Esophagus squamous epithelium (tissue), 5 donors: ENCODE measurements around the gene HECTD4. TPM values are rescaled to one million over a fixed set of nuclear protein-coding genes. Genes with fewer than 3 reads are reported as not detected.
A peak's percentile ranks its signal among the peaks of the same experiment; 100 is the strongest.

ENCODE experiments used
- DNase-seq: peaks from one replicate; lab custom pipeline; 2025; lab: John Stamatoyannopoulos, UW
- H3K27ac ChIP-seq, 4 donors: fragments of 200-600 bp; sonication (generic); one replicate each; pipeline ENCODE4 v1.5.1; 2016 to 2019; ENCODE audit warnings: mild to moderate bottlenecking in 1 of 4
- H3K27me3 ChIP-seq, 4 donors: fragments of 200-600 bp; sonication (generic); 1 replicate in 3 of 4; 2 replicates in 1 of 4; pipeline versions ENCODE4 v1.5.1 to v1.6.0; 2017 to 2021; ENCODE audit warnings: antibody characterized with exemption in 1 of 4
- H3K36me3 ChIP-seq, 3 donors: fragments of 200-600 bp; sonication (generic); one replicate each; pipeline ENCODE4 v1.5.1; 2016 to 2019
- H3K4me1 ChIP-seq, 3 donors: fragments of 200-600 bp; sonication (generic); one replicate each; pipeline ENCODE4 v1.5.1; 2017 to 2019
- H3K4me3 ChIP-seq, 4 donors: fragments of 200-600 bp; sonication (generic); 1 replicate in 3 of 4; 2 replicates in 1 of 4; pipeline ENCODE4 v1.5.1; 2016 to 2019; ENCODE audit warnings: mild to moderate bottlenecking in 2 of 4, moderate library complexity in 1 of 4
- H3K9me3 ChIP-seq, 3 donors: fragments of 200-600 bp; sonication (generic); one replicate each; pipeline ENCODE4 v1.5.1; 2016 to 2019
- POLR2A ChIP-seq, 4 donors: fragments of 450-650 bp; IDR thresholded peaks; one replicate each; pipeline ENCODE4 v1.6.1; 2017; ENCODE audit warnings: antibody characterized with exemption in 4 of 4, mild to moderate bottlenecking in 4 of 4, moderate library complexity in 3 of 4
- WGBS, 2 donors: methylation state at CpG; one replicate each; pipeline ENCODE4 v1.1.5; 2018; 5-methylcytosine and 5-hydroxymethylcytosine counted together
- intact Hi-C: fragments of 100-400 bp; cut with DNase I; formaldehyde crosslinking; loops from one replicate; pipeline ENCODE4 v1.15.0; 2022
- total RNA-seq, 4 donors: library from RNA; depleted of rRNA; stranded (reverse); fragments of >200 nt; gene quantifications; one replicate each; pipeline ENCODE4 v1.1.0, GENCODE V29; 2016
- TF ChIP-seq, protein P1 (sequence below), 6 experiments: fragments of 450-650 bp in 4 of 6; fragments of 200-600 bp in 2 of 6; sonication (generic) in 2 of 6; IDR thresholded peaks; one replicate each; pipeline ENCODE4 v1.5.1; 2016 to 2019; ENCODE audit warnings: antibody characterized with exemption in 6 of 6, mild to moderate bottlenecking in 4 of 6, moderate library complexity in 4 of 6
- donor health status: DM: yes; HTN: yes; CAD: no.

HECTD4 gene
- total RNA-seq, 4 donors from 2014 or later, result 15.4 to 53.4 (median 33.4) TPM

DNA sequence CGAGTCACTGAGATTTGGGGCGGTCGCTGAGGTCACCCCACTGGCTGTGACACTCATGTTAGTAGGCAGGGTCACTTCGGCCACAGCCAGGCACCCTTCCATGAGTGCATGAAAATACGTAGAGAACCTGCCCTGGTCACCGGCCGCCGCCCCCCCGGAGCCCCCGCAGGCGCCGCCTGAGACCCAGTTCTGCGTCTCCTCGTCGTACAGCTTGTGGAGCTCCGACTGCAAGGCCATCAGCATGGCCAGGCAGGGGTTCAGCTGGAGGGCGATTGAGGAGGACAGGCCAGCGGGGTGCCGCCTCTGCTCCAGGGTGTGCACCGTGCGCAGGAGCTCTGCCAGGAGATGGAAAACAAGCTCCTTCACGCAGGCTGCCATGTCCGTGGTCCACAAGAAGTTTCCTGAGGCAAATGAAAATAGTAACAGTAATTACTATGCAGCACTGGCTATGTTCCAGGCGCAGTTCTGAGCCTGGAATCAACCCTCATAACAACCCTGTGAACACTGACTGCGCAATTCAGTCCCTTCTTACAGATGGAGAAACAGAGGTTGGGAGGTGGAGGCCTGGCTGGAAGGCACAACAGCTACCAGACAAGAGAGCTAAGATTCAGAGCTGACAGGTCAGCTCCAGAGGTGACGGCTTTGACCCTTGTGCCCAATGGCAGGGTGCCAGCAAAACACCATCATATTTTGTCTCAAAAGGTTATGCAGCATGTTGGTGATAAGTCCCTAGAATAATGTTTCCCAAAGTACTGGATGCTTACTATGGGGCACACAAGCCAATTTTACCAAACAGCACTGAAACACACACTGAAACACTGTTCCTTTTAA, 196.9 kb downstream of the HECTD4 start:
- H3K36me3 ChIP-seq, result peaks cover 15 to 91% (median 25%) of the 10 kb centered on the region in 3 donors
- H3K27me3 ChIP-seq, result no peaks in the 10 kb centered on the region
- H3K4me3 ChIP-seq, result no peak overlapping the region
- no peak for TF ChIP-seq POLR2A (IDR thresholded peaks at IDR 0.05)
- TF ChIP-seq, protein P1, sequence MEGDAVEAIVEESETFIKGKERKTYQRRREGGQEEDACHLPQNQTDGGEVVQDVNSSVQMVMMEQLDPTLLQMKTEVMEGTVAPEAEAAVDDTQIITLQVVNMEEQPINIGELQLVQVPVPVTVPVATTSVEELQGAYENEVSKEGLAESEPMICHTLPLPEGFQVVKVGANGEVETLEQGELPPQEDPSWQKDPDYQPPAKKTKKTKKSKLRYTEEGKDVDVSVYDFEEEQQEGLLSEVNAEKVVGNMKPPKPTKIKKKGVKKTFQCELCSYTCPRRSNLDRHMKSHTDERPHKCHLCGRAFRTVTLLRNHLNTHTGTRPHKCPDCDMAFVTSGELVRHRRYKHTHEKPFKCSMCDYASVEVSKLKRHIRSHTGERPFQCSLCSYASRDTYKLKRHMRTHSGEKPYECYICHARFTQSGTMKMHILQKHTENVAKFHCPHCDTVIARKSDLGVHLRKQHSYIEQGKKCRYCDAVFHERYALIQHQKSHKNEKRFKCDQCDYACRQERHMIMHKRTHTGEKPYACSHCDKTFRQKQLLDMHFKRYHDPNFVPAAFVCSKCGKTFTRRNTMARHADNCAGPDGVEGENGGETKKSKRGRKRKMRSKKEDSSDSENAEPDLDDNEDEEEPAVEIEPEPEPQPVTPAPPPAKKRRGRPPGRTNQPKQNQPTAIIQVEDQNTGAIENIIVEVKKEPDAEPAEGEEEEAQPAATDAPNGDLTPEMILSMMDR (IDR thresholded peaks at IDR 0.05), result no peak
- H3K27ac ChIP-seq, result peak overlapping the region in 2 of 4 donors; percentile 9 to 31
- no peaks in the 10 kb centered on the region for H3K9me3 ChIP-seq
- 37 to 42% methylated on average over 3 to 10 of the region's 26 CpGs for WGBS, 2 donors
- H3K4me1 ChIP-seq, result peaks cover 0 to 37% (median 13%) of the 10 kb centered on the region in 3 donors
- intact Hi-C loops, result no loop called here
- no peak for DNase-seq

DNA sequence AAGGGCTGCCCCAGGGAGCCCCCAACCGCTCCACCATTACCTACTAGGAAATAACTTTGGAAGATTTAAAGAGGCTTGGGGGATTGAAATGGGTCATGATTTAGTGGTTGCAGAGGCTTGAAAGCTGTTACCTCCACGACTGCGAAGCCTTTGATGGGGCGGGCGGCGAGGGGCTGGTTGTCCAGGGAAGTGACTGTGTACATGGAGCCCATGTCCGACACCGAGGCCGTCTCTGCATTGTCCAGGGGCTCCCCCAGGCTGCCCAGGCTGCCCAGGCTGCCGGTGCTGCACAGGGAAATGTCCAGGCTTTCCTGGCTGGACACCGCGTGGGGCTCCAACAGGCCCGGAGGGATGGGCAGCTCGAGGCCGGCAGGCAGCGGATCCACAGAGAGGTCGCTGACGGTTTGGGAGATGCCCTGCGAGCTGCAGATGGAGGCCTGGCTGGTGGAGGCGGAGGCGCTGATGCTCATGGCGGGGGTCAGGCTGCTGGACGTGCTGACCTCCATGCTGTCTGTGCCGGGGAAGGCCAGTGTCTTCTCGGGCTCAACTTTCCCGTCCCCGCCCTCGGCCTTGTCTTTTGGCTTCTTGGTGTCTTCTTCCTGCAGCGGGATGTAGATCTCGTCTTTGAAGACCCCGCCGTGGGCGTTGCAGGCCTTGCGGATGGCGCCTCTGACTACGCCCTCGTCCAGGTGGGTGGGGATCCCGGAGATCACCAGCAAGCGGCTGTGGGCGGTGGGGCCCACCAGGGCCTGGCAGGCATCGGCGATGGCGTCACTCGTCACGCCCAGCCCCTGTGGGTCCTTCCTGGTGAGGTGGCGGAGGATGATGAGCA, 198.0 kb downstream of the HECTD4 start:
- WGBS, 2 donors, result 92 to 95% methylated on average over 7 to 20 of the region's 46 CpGs
- no peak overlapping the region for H3K4me3 ChIP-seq
- TF ChIP-seq, protein P1 (IDR thresholded peaks at IDR 0.05), result no peak
- no peak for TF ChIP-seq POLR2A (IDR thresholded peaks at IDR 0.05)
- no peak for DNase-seq
- no peaks in the 10 kb centered on the region for H3K27me3 ChIP-seq
- peak overlapping the region in 3 of 4 donors; percentile 31 to 62 (median 41) for H3K27ac ChIP-seq
- peaks cover 0 to 29% (median 13%) of the 10 kb centered on the region in 3 donors for H3K4me1 ChIP-seq
- no peaks in the 10 kb centered on the region for H3K9me3 ChIP-seq
- intact Hi-C loops, result no loop called here
- peaks cover 17 to 93% (median 28%) of the 10 kb centered on the region in 3 donors for H3K36me3 ChIP-seq

DNA sequence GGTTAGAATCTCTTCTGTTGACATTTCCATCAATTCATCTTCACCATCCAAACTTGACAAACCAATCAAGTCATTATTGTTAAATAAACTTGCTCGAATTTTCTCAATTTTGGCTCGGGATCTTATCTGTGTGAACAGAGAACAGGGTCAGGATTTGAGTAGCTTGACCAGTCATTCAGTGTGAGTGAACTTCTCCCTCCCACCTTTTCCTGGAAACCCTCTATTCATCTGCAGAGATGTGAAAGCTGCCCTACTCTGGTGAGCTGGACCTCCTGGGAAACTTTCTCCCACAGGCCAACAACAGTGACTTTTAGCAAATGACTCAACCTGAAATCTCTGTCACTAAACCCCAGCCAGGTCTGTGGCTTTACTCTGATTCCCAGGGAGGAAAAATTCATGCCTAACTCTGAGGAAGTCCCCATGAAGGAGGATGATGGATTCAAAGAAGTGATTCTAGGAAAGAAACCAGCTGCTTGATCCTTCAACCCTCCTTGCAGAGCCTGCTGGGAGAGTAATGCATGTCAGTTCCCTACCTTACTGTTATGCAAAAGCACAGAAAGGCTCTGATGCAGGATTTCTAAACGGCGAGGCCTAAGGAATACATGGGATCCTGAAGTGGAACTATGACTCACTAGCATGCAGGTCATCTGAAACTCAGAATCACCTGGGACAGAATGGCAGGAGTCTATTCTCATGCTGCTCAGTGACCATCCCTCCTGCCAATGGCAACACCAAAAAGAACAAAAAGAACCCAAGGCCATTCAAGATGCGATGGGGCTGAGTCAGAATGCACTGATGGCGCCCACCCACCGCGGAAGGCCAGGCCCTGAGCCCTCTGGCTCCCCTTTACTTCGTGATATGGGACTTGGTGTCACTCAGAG, 198.8 kb downstream of the HECTD4 start:
- H3K4me1 ChIP-seq, result peaks cover 0 to 29% (median 13%) of the 10 kb centered on the region in 3 donors
- no peak overlapping the region for H3K4me3 ChIP-seq
- 61 to 65% methylated on average over 5 to 8 of the region's 9 CpGs for WGBS, 2 donors
- no peaks in the 10 kb centered on the region for H3K9me3 ChIP-seq
- H3K36me3 ChIP-seq, result peaks cover 22 to 94% (median 30%) of the 10 kb centered on the region in 3 donors
- intact Hi-C loops, result no loop called here
- no peak for TF ChIP-seq POLR2A (IDR thresholded peaks at IDR 0.05)
- TF ChIP-seq, protein P1 (IDR thresholded peaks at IDR 0.05), result no peak
- H3K27ac ChIP-seq, result peak overlapping the region in 3 of 4 donors; percentile 19 to 62 (median 41)
- H3K27me3 ChIP-seq, result no peaks in the 10 kb centered on the region
- DNase-seq, result no peak

DNA sequence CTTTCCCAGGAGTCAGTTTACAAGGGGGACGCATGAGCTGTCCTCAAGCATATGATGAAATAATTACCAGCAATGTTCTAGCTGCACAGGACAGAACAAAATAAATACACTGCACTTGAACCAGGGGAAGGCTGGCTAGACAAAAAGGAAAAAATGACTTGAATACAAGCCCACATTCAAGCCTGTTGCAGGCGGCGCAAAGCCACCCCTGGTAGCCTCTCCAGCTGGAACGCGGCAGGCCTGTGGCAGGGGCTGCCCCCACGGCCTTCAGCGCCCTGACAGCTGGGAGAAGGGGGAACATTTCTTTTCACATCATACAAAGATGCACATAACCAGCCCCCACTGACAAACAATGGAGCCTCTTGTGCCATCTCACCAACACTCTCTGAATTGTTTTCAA, 199.7 kb downstream of the HECTD4 start:
- WGBS, 2 donors, result 55 to 84% methylated on average over 7 of the region's 7 CpGs
- DNase-seq, result no peak
- H3K9me3 ChIP-seq, result no peaks in the 10 kb centered on the region
- H3K36me3 ChIP-seq, result peaks cover 27 to 94% (median 34%) of the 10 kb centered on the region in 3 donors
- peak overlapping the region in 3 of 4 donors; percentile 19 to 62 (median 41) for H3K27ac ChIP-seq
- intact Hi-C loops, result no loop called here
- H3K4me1 ChIP-seq, result peaks cover 0 to 29% (median 13%) of the 10 kb centered on the region in 3 donors
- H3K27me3 ChIP-seq, result no peaks in the 10 kb centered on the region
- TF ChIP-seq, protein P1 (IDR thresholded peaks at IDR 0.05), result no peak
- no peak for TF ChIP-seq POLR2A (IDR thresholded peaks at IDR 0.05)
- no peak overlapping the region for H3K4me3 ChIP-seq
